AG20443 (cell line): Measurements from ENCODE around the gene KRTAP1-1.
"Not testable (repeated sequence)": the region's sequence is repeated elsewhere in the genome, so short reads cannot be mapped to it uniquely, and the experiment has no call there.

Experiments used
- DNase-seq: peaks from one replicate; pipeline ENCODE4 v3.0.0; 2012; ENCODE audit warnings: low spot score, mixed read lengths

Gene KRTAP1-1

GRCh38 chr17:41055130-41055529 is 13.9 kb upstream of the KRTAP1-1 start, which contains the start of gene KRTAP2-2:
Gene KRTAP2-2, minus strand, starts transcription at chr17:41055230. Its CDS starts 19 bp downstream, at chr17:41055211.
- not testable (repeated sequence) for DNase-seq

GRCh38 chr17:41054556-41054955 is 13.3 kb upstream of the KRTAP1-1 start:
- DNase-seq: not testable (repeated sequence)

GRCh38 chr17:41054025-41054424 is 12.8 kb upstream of the KRTAP1-1 start:
- no peak for DNase-seq

- DNase-seq: no peak
Observed at GRCh38 chr17:41052566-41052965, 11.3 kb upstream of the KRTAP1-1 start.

GRCh38 chr17:41049110-41049509 is 7.9 kb upstream of the KRTAP1-1 start:
- peak; percentile 67 for DNase-seq

- peak; percentile 79 for DNase-seq
Observed at GRCh38 chr17:41048441-41048840, 7.2 kb upstream of the KRTAP1-1 start.

- DNase-seq: not testable (repeated sequence)
Observed at GRCh38 chr17:41046735-41047465, 5.7 kb upstream of the KRTAP1-1 start, which contains the start of gene KRTAP2-1. Gene KRTAP2-1, minus strand, starts transcription at chr17:41047316. Its CDS starts 49 bp downstream, at chr17:41047267.

- no peak for DNase-seq
Observed at GRCh38 chr17:41042953-41043352, 1.7 kb upstream of the KRTAP1-1 start.

GRCh38 chr17:41037853-41038350 is 3.3 kb downstream of the KRTAP1-1 start:
- DNase-seq: no peak

GRCh38 chr17:41034346-41034935 is 6.8 kb downstream of the KRTAP1-1 start, which contains the start of gene KRTAP1-3:
Gene KRTAP1-3, minus strand, starts transcription at chr17:41034874. Its CDS starts 53 bp downstream, at chr17:41034821.
- not testable (repeated sequence) for DNase-seq

- no peak for DNase-seq
Observed at GRCh38 chr17:41029633-41030245, 11.5 kb downstream of the KRTAP1-1 start, which contains the start of gene KRTAP1-4. Gene KRTAP1-4, minus strand, starts transcription at chr17:41030195. Its CDS starts 117 bp downstream, at chr17:41030078.

GRCh38 chr17:41026715-41027471 is 14.4 kb downstream of the KRTAP1-1 start, which contains the start of gene KRTAP1-5:
Gene KRTAP1-5, minus strand, starts transcription at chr17:41027208. Its CDS starts 53 bp downstream, at chr17:41027155.
- peak; percentile 59 for DNase-seq

- DNase-seq: no peak
Observed at GRCh38 chr17:41024697-41025096, 16.6 kb downstream of the KRTAP1-1 start.

GRCh38 chr17:41020336-41020735 is 20.9 kb downstream of the KRTAP1-1 start:
- DNase-seq: no peak

- DNase-seq: no peak
Observed at GRCh38 chr17:41019415-41019814, 21.8 kb downstream of the KRTAP1-1 start.

GRCh38 chr17:41018541-41018940 is 22.7 kb downstream of the KRTAP1-1 start:
- DNase-seq: no peak

- no peak for DNase-seq
Observed at GRCh38 chr17:41016578-41017215, 24.6 kb downstream of the KRTAP1-1 start.

GRCh38 chr17:41015454-41015853 is 25.8 kb downstream of the KRTAP1-1 start:
- no peak for DNase-seq

GRCh38 chr17:41013606-41014005 is 27.6 kb downstream of the KRTAP1-1 start:
- DNase-seq: peak; percentile 69

GRCh38 chr17:41013181-41013580 is 28.1 kb downstream of the KRTAP1-1 start:
- peak; percentile 19 for DNase-seq
